ENCODE data around the gene MAPK6.

MAPK6 gene

GRCh38 chr15:52021128-52021671 is 2.2 kb downstream of the MAPK6 start:
- Histone ChIP-seq H3K4me1 (ENCODE audit: control insufficient read depth in 1 of 2, insufficient read depth in 2 of 2, low read length in 2 of 2) (peaks cover 11 to 26% of the 10 kb centered on the region in 2 donors), H3K9me3 (ENCODE audit: control insufficient read depth in 1 of 2, low read length in 2 of 2) (no peaks in the 10 kb centered on the region), H3K9ac (ENCODE audit: low read depth in 1 of 2, low read length in 2 of 2) (peak overlapping the region; percentile 95 to 98), H3K27me3 (ENCODE audit: control insufficient read depth in 1 of 2, insufficient read depth in 2 of 2, low read length in 2 of 2) (no peaks in the 10 kb centered on the region), H3K4me3 (ENCODE audit: low read depth in 1 of 2, low read length in 2 of 2) (peak overlapping the region; percentile 89 to 94), H3K36me3 (ENCODE audit: control insufficient read depth in 1 of 2, insufficient read depth in 2 of 2, low read length in 2 of 2) (no peaks in the 10 kb centered on the region), H3K27ac (ENCODE audit: low read depth, low read length) (peak overlapping the region; percentile 89)

GRCh38 chr15:52021892-52022540 is 3.0 kb downstream of the MAPK6 start:
- no peaks in the 10 kb centered on the region for H3K27me3 ChIP-seq (ENCODE audit: control insufficient read depth in 1 of 2, insufficient read depth in 2 of 2, low read length in 2 of 2)
- no peak overlapping the region for H3K9ac ChIP-seq (ENCODE audit: low read depth in 1 of 2, low read length in 2 of 2)
- no peaks in the 10 kb centered on the region for H3K9me3 ChIP-seq (ENCODE audit: control insufficient read depth in 1 of 2, low read length in 2 of 2)
- peak overlapping the region; percentile 89 to 94 for H3K4me3 ChIP-seq (ENCODE audit: low read depth in 1 of 2, low read length in 2 of 2)
- H3K36me3 ChIP-seq (ENCODE audit: control insufficient read depth in 1 of 2, insufficient read depth in 2 of 2, low read length in 2 of 2): no peaks in the 10 kb centered on the region
- H3K4me1 ChIP-seq (ENCODE audit: control insufficient read depth in 1 of 2, insufficient read depth in 2 of 2, low read length in 2 of 2): peaks cover 11 to 26% of the 10 kb centered on the region in 2 donors
- no peak overlapping the region for H3K27ac ChIP-seq (ENCODE audit: low read depth, low read length)

- H3K27me3 ChIP-seq (ENCODE audit: control insufficient read depth in 1 of 2, insufficient read depth in 2 of 2, low read length in 2 of 2): no peaks in the 10 kb centered on the region
- H3K36me3 ChIP-seq (ENCODE audit: control insufficient read depth in 1 of 2, insufficient read depth in 2 of 2, low read length in 2 of 2): no peaks in the 10 kb centered on the region
- H3K27ac ChIP-seq (ENCODE audit: low read depth, low read length): no peak overlapping the region
- peaks cover 11 to 26% of the 10 kb centered on the region in 2 donors for H3K4me1 ChIP-seq (ENCODE audit: control insufficient read depth in 1 of 2, insufficient read depth in 2 of 2, low read length in 2 of 2)
- H3K4me3 ChIP-seq (ENCODE audit: low read depth in 1 of 2, low read length in 2 of 2): no peak overlapping the region
- no peak overlapping the region for H3K9ac ChIP-seq (ENCODE audit: low read depth in 1 of 2, low read length in 2 of 2)
- no peaks in the 10 kb centered on the region for H3K9me3 ChIP-seq (ENCODE audit: control insufficient read depth in 1 of 2, low read length in 2 of 2)
These were observed 4.3 kb downstream of the MAPK6 start for GRCh38 chr15:52023169-52023922.

- H3K9ac ChIP-seq (ENCODE audit: low read depth in 1 of 2, low read length in 2 of 2): no peak overlapping the region
- no peaks in the 10 kb centered on the region for H3K36me3 ChIP-seq (ENCODE audit: control insufficient read depth in 1 of 2, insufficient read depth in 2 of 2, low read length in 2 of 2)
- H3K4me3 ChIP-seq (ENCODE audit: low read depth in 1 of 2, low read length in 2 of 2): no peak overlapping the region
- H3K4me1 ChIP-seq (ENCODE audit: control insufficient read depth in 1 of 2, insufficient read depth in 2 of 2, low read length in 2 of 2): no peaks in the 10 kb centered on the region
- no peak overlapping the region for H3K27ac ChIP-seq (ENCODE audit: low read depth, low read length)
- H3K27me3 ChIP-seq (ENCODE audit: control insufficient read depth in 1 of 2, insufficient read depth in 2 of 2, low read length in 2 of 2): no peaks in the 10 kb centered on the region
- peaks cover 0 to 5% of the 10 kb centered on the region in 2 donors for H3K9me3 ChIP-seq (ENCODE audit: control insufficient read depth in 1 of 2, low read length in 2 of 2)
These were observed 9.5 kb downstream of the MAPK6 start for GRCh38 chr15:52028431-52029093.

GRCh38 chr15:52030010-52030409 is 11.0 kb downstream of the MAPK6 start:
- H3K9ac ChIP-seq (ENCODE audit: low read depth in 1 of 2, low read length in 2 of 2): no peak overlapping the region
- peaks cover 0 to 5% of the 10 kb centered on the region in 2 donors for H3K9me3 ChIP-seq (ENCODE audit: control insufficient read depth in 1 of 2, low read length in 2 of 2)
- no peaks in the 10 kb centered on the region for H3K36me3 ChIP-seq (ENCODE audit: control insufficient read depth in 1 of 2, insufficient read depth in 2 of 2, low read length in 2 of 2)
- H3K4me1 ChIP-seq (ENCODE audit: control insufficient read depth in 1 of 2, insufficient read depth in 2 of 2, low read length in 2 of 2): no peaks in the 10 kb centered on the region
- H3K27ac ChIP-seq (ENCODE audit: low read depth, low read length): no peak overlapping the region
- H3K4me3 ChIP-seq (ENCODE audit: low read depth in 1 of 2, low read length in 2 of 2): no peak overlapping the region
- no peaks in the 10 kb centered on the region for H3K27me3 ChIP-seq (ENCODE audit: control insufficient read depth in 1 of 2, insufficient read depth in 2 of 2, low read length in 2 of 2)

- H3K9me3 ChIP-seq (ENCODE audit: control insufficient read depth in 1 of 2, low read length in 2 of 2): peaks cover 0 to 5% of the 10 kb centered on the region in 2 donors
- no peak overlapping the region for H3K4me3 ChIP-seq (ENCODE audit: low read depth in 1 of 2, low read length in 2 of 2)
- no peaks in the 10 kb centered on the region for H3K27me3 ChIP-seq (ENCODE audit: control insufficient read depth in 1 of 2, insufficient read depth in 2 of 2, low read length in 2 of 2)
- H3K4me1 ChIP-seq (ENCODE audit: control insufficient read depth in 1 of 2, insufficient read depth in 2 of 2, low read length in 2 of 2): no peaks in the 10 kb centered on the region
- H3K36me3 ChIP-seq (ENCODE audit: control insufficient read depth in 1 of 2, insufficient read depth in 2 of 2, low read length in 2 of 2): no peaks in the 10 kb centered on the region
- no peak overlapping the region for H3K9ac ChIP-seq (ENCODE audit: low read depth in 1 of 2, low read length in 2 of 2)
- no peak overlapping the region for H3K27ac ChIP-seq (ENCODE audit: low read depth, low read length)
These were observed 12.5 kb downstream of the MAPK6 start for GRCh38 chr15:52031556-52031955.

- peaks cover 0 to 5% of the 10 kb centered on the region in 2 donors for H3K9me3 ChIP-seq (ENCODE audit: control insufficient read depth in 1 of 2, low read length in 2 of 2)
- H3K9ac ChIP-seq (ENCODE audit: low read depth in 1 of 2, low read length in 2 of 2): no peak overlapping the region
- no peak overlapping the region for H3K4me3 ChIP-seq (ENCODE audit: low read depth in 1 of 2, low read length in 2 of 2)
- no peak overlapping the region for H3K27ac ChIP-seq (ENCODE audit: low read depth, low read length)
- H3K36me3 ChIP-seq (ENCODE audit: control insufficient read depth in 1 of 2, insufficient read depth in 2 of 2, low read length in 2 of 2): peaks cover 0 to 4% of the 10 kb centered on the region in 2 donors
- H3K4me1 ChIP-seq (ENCODE audit: control insufficient read depth in 1 of 2, insufficient read depth in 2 of 2, low read length in 2 of 2): peaks cover 0 to 34% of the 10 kb centered on the region in 2 donors
- H3K27me3 ChIP-seq (ENCODE audit: control insufficient read depth in 1 of 2, insufficient read depth in 2 of 2, low read length in 2 of 2): no peaks in the 10 kb centered on the region
These were observed 19.0 kb downstream of the MAPK6 start for GRCh38 chr15:52037889-52038505.

- H3K27me3 ChIP-seq (ENCODE audit: control insufficient read depth in 1 of 2, insufficient read depth in 2 of 2, low read length in 2 of 2): no peaks in the 10 kb centered on the region
- peaks cover 0 to 35% of the 10 kb centered on the region in 2 donors for H3K4me1 ChIP-seq (ENCODE audit: control insufficient read depth in 1 of 2, insufficient read depth in 2 of 2, low read length in 2 of 2)
- H3K36me3 ChIP-seq (ENCODE audit: control insufficient read depth in 1 of 2, insufficient read depth in 2 of 2, low read length in 2 of 2): peaks cover 0 to 4% of the 10 kb centered on the region in 2 donors
- no peak overlapping the region for H3K9ac ChIP-seq (ENCODE audit: low read depth in 1 of 2, low read length in 2 of 2)
- H3K9me3 ChIP-seq (ENCODE audit: control insufficient read depth in 1 of 2, low read length in 2 of 2): no peaks in the 10 kb centered on the region
- no peak overlapping the region for H3K4me3 ChIP-seq (ENCODE audit: low read depth in 1 of 2, low read length in 2 of 2)
- no peak overlapping the region for H3K27ac ChIP-seq (ENCODE audit: low read depth, low read length)
These were observed 21.1 kb downstream of the MAPK6 start for GRCh38 chr15:52039925-52040781.

GRCh38 chr15:52042051-52042851 is 23.2 kb downstream of the MAPK6 start:
- H3K4me1 ChIP-seq (ENCODE audit: control insufficient read depth in 1 of 2, insufficient read depth in 2 of 2, low read length in 2 of 2): peaks cover 0 to 40% of the 10 kb centered on the region in 2 donors
- H3K27me3 ChIP-seq (ENCODE audit: control insufficient read depth in 1 of 2, insufficient read depth in 2 of 2, low read length in 2 of 2): no peaks in the 10 kb centered on the region
- no peaks in the 10 kb centered on the region for H3K9me3 ChIP-seq (ENCODE audit: control insufficient read depth in 1 of 2, low read length in 2 of 2)
- H3K4me3 ChIP-seq (ENCODE audit: low read depth in 1 of 2, low read length in 2 of 2): no peak overlapping the region
- H3K9ac ChIP-seq (ENCODE audit: low read depth in 1 of 2, low read length in 2 of 2): no peak overlapping the region
- no peak overlapping the region for H3K27ac ChIP-seq (ENCODE audit: low read depth, low read length)
- peaks cover 0 to under 1% of the 10 kb centered on the region in 2 donors for H3K36me3 ChIP-seq (ENCODE audit: control insufficient read depth in 1 of 2, insufficient read depth in 2 of 2, low read length in 2 of 2)

All from duodenal mucosa (tissue), 2 donors.